ENCODE results near the gene RPL39L.
"Not testable (repeated sequence)": the region's sequence is repeated elsewhere in the genome, so short reads cannot be mapped to it uniquely, and the experiment has no call there.

RPL39L gene

DNA sequence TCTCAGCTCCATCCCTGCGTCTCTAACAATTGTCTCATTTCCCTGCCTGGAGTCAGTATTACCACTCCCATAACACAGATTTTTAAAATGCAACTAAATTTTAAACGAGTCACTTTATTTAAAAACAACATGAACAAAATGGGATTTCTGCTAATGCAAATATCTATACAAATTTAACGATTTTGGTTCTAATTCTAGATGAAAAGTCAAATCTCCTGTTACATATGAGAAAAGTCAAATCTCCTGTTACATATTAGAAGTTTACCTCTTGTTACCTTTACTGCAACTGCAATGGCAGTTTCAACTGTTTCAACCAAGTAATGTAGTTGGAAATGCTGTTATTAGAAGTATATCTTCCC, 578 bp upstream of the RPL39L start:
- DNase-seq (ENCODE audit: low read depth) = no peak

DNA sequence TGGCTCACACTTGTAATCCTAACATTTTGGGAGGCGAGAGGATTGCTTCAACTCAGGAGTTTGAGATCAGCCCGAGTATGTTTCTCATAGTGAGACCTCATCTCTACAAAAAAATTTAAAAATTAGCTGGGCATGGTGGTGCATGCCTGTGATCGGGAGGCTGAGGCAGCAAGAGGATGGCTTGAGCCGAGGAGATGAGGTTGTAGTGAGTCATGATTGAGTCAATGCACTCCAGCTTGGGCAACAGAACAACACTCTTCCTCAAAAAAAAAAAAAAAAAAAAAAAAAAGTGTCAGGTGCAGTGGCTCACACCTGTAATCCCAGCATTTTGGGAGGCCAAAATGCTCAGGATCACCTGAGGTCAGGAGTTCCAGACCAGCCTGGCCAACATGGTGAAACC, 2.4 kb downstream of the RPL39L start:
- no peak for DNase-seq (ENCODE audit: low read depth)

DNA sequence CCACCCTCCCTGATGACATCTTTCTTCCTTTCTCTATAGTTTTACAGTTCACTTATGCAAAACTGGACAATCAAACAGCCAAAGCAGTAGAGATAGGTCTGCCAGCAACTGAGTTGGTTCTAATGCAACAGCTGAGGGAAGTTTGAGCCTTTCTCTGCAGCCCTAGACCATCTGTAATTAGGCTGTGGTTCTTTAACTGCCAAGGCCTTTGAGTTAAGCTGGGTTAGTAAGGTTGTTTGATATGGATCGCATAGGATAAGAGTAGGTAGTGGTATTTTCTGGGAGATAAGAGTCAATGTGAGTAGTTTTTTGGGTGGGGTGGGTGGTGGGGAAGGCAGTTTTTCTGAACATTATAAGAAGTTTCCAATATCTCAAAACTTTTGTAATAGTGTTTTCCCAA, 3.0 kb downstream of the RPL39L start:
- DNase-seq (ENCODE audit: low read depth) = no peak

DNA sequence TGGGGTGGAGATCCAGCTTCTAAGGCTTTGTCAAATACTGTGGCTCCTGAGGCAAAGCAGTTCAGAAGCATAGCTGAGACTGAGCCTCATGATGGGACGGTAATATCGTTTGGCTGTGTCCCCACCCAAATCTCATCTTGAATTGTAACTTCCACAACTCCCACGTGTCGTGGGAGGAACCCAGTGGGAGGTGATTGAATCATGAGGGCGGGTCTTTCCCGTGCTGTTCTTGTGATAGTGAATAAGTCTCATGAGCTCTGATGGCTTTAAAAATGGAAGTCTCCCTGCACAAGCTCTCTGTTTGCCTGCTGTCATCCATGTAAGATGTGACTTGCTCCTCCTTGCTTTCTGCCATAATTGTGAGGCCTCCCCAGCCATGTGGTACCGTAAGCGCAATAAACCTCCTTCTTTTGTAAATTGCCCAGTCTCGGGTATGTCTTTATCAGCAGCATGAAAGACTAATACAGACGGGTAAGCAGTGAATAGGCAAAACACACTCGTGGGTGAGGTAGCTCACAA, 4.1 kb downstream of the RPL39L start:
- not testable (repeated sequence) for DNase-seq (ENCODE audit: low read depth)

DNA sequence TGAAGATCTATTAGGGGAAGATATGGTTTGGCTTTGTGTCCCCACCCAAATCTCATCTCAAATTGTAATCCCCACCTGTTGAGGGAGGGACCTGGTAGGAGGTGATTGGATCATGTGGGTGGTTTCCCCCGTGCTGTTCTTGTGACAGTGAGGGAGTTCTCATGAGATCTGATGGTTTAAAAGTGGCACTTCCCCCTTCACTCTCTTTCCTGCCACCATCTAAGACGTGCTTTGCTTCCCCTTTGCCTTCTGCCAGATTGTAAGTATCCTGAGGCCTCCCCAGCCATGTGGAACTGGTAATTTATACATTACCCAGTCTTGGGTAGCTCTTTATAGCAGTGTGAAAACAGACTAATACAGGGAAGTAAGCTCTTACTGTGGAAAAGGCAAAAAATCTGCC, 6.1 kb downstream of the RPL39L start:
- DNase-seq (ENCODE audit: low read depth) = not testable (repeated sequence)

DNA sequence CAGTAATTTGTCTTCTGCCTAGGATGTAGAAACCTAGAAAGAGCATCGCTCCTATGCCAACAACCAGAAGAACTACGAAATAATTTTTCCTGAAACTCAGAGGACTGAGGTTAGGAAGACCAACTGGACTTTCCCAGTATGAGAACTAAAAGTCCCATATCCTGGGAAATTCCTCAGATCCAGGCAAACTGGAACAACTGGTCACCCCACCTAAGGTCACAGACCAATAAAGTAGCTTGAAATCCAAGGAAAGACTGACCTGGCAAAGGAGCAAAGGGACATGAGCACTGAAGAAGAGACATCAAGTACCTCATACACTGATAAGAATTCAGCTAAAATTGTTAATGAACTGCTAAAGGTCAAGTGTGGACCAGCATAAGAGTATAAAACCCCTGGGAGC, 6.6 kb downstream of the RPL39L start:
- DNase-seq (ENCODE audit: low read depth) = no peak

DNA sequence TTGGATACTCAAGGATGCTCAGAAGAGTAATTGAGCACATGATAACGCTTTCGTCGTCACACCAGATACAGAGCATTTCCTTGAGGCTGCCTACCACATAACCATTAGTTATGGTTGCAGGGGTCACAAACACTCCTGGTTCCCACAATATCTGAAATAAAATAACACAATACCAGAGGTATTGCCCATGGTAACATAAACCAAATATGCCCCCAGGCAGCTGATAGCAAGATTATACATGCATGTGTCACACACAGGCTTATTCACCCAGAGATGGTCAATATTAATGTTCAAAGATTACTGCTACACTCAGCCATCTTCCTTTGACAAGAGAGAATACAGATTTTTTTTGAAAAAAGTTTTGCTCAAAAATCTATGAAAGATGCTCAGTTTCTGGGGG, 7.3 kb downstream of the RPL39L start:
- DNase-seq (ENCODE audit: low read depth) = no peak

DNA sequence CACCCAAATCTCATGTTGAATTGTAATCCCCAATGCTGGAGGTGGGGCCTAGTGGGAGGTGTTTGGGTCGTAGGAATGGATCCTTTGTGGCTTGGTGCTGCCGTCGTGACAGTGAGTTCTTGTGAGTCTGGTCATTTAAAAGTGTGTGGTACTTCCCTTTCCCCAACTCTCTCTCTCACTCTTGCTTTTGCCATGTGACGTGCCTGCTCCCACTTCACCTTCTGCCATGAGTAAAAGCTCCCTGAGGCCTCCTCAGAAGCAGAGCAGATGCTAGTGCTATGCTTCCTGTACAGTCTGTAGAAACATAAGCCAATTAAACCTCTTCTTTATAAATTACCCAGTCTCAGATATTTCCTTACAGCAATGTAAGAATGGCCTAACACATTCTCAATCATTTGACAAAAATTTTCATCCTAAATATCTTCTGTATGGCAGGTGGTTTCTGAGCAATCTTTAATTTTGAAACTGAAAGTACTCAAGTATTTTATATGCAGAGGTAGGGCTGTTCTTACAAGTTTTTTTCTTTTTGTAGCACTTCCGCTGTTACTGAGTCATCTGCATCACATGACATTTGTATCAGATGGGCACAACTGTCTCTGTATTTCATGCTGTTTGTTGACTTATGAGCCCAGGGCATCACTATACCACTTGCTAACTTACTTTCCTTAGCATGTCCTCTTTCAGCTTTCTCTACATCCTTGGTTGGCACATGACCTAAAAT, 8.8 kb downstream of the RPL39L start:
- DNase-seq (ENCODE audit: low read depth) = no peak

DNA sequence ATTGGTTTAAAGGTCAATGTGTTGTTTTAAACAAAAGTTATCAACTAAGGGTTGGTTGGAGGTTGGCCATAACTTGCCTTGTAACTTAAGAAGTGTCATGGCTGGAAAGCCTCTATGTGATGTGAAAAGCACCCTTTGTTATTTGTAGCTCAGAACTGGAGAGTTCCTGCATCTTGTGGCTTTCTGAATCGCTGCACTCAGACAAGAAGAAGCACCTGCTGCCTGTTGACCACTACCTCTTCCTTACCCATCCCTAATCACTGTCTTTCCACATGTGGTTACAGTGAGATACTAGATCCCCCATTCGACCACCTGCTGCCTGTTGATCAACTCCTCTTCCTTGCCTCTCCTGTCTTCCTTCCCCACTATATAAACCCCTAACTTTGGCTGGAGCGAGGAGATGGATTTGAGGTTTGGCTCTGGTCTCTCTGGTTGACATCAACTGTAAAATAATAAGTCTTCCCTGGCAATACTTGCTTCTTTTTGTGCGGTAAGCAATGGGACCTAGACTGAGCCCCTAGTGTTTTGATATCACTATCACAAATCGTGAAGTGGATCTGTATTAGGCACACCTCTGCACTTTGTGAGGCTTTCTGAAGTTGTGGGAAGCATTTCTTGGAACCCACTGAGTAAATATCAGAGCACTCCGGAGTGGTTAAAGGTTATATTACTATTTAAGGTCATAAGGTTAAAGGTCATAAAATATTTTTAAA, 13.8 kb downstream of the RPL39L start:
- DNase-seq (ENCODE audit: low read depth) = no peak

DNA sequence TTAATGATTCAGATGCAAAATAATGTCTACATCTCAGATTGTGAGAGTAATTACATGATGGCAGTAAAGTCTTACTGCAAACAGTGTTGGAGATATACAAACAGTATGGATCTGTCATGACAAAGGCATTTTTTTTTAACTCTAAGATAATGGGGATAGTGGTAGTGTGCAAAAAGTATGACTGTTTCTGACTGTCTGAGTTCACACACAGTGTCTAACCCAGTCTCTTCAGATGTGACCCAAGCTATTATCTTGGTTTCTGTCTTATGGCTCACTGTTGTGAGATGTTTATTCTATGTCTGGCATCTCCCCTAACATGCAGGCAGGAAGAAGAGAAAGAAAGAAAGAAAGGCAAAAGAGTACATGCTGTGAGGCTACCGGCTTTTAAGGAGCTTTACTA, 17.0 kb downstream of the RPL39L start:
- no peak for DNase-seq (ENCODE audit: low read depth)

DNA sequence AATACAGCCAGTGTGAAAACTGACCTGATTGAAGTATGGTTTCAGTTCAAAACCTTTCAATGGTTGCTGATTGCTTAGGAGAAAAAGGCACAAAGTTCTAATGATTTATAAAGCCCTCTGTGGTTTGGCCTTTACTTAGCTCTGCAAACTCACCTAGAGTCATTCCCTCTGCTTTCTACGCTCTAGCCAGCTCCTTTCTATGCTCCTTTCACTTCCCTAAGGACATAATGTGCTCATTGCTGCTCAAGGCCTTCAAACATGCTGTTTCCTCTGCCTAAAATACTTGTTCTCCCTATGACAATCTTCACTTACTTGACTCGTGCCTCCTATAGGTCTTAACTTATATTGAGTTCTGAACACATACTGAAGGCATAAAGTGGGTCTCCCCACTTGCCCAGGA, 19.0 kb downstream of the RPL39L start:
- no peak for DNase-seq (ENCODE audit: low read depth)

DNA sequence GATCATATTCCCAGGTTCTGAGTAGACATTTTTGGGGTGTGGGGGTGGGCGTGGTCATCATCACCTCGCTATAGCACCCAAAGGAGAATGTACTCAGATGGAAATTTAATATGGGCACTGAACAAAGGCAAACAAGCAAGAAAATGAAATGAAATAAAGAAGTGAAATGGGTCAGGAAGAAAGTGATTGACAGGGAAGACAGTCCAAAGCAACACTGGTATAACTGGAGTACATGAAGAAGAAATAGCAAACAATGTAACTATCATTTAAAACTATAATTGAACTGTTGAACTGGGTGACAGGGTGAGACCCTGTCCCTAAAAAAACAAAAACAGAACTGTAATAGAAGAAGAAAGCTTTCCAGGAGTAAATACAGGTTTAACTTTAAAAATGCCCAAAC, 24.8 kb downstream of the RPL39L start:
- DNase-seq (ENCODE audit: low read depth) = no peak

DNA sequence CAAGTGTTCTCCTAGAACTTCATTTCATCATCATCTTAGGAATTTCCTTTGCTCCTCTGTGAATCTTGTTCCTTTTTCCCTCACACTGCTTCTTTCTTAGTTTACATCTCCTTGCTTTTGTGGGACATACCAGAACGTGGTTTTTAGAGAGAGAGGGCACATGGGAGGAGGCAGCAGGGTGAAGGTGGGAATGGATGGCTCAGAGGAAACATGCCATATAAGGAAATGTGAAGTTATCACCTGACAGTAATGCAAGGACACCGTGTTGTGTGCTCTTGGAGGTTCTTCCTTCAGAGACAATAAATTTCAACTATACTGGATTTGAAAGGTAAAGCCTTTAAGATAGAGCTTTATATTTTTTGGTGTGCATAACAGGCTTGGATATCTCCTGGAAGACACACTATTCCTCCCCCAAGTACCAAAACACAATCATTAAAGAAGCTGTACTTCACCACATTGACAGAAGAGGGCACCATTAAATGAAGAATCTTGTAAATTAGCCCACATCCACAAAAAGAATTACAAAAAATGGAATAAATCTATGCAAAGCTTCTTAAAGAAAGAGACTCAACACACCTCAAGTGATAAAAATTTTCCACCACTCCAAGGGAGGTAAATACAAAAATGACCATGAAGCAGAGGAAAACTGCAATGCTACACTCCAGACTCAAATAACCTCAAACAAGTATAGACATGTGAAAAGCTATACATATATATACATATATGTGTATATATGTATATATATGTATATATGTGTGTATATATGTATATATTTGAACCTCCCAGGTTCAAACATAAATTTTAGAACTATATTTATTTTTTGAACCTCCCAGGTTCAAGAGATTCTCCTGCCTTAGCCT, 26.1 kb downstream of the RPL39L start:
- peak; percentile 6 for DNase-seq (ENCODE audit: low read depth)

DNA sequence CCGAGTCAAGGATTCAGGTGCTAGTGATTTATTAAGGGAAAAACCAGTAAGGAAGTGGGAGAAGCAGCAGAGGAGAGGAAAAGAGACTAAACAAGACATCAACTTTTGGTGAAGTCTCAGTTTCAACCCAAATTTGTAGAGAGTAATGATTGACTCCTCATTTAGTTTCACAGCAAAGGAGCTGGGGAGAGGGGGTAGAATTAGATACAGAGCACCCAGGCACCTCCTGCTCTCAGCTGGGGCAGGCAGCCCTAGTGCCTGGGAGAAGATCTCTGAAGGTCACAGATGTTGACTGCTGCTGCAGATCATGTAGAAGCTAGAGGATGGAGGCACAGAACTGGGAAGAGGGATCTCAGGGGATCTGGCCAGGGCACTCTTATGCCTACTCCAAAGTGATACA, 29.1 kb downstream of the RPL39L start:
- no peak for DNase-seq (ENCODE audit: low read depth)

DNA sequence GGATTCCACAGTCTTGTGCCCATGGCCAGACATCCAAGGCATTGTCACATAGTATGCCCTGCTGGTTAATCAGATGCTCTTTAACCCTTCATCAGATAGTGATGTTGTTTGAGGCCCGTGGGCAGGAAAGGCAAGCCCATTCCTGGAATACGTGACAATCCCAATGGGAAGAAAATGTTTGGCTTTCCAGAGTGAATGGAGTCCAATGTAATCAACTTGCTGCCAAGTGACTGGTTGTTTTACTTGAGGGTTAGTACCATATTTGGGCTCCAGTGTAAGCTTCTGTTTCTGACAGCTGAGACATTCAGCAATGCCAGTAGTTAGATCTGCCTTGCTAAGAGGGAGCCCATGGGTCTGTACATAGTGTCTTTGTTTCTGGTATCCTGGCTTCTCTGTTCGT, 31.3 kb downstream of the RPL39L start:
- no peak for DNase-seq (ENCODE audit: low read depth)

DNA sequence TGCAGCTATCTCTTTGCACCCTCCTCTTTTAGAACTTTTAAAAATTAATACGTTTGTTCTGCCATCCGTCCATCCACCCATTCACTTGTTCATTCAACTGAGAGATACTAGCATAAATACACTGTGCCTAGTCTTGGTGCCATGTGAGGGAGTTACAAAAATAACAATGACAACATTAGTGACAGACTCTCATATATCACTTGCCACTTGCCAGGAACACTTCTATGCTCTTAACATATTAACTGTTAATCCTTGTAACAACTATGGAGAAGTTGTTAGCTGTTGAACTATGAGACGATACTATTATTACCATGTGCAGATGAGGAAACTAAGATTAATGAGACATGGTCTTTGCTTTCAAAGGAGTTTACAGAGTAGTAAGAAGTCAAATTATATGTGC, 33.6 kb downstream of the RPL39L start:
- no peak for DNase-seq (ENCODE audit: low read depth)

DNA sequence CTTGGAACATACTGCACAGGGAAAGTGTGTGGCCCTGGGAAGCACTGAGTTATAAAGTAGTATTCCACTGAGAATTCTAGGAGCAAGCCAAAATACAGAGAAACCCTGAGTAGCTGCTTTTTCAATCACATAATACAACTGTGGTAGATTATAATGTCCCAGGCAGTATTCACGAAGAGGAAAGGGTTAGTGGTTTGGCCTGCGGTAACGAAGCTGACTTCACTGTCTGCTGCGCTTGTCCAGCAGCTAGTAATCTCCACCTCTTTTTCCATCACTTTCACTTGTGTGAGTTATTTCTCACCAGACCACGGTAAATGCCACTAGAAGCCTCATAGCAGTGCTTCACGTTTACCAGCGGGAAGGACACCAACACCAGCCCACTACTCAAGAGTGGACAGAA, 34.4 kb downstream of the RPL39L start:
- DNase-seq (ENCODE audit: low read depth) = no peak

DNA sequence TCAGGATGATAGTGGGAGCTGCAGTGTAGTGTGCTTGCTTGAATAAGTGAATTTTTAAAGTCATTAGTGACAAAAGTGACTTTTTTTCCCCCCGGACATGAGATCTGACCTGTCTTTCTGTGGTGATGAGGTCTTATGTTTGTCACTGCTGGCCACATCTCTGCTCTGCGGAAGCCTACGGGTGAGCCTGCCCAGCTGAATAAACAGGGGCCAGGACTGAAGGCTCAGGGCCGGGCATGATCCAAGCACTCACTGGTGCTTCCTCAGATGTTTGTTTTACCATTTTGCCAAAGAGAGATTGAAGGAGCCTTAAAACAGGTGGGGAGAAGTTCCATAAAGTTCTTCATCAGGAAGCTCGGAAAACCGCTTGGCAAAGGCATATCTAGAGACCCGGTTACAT, 35.0 kb downstream of the RPL39L start:
- no peak for DNase-seq (ENCODE audit: low read depth)

DNA sequence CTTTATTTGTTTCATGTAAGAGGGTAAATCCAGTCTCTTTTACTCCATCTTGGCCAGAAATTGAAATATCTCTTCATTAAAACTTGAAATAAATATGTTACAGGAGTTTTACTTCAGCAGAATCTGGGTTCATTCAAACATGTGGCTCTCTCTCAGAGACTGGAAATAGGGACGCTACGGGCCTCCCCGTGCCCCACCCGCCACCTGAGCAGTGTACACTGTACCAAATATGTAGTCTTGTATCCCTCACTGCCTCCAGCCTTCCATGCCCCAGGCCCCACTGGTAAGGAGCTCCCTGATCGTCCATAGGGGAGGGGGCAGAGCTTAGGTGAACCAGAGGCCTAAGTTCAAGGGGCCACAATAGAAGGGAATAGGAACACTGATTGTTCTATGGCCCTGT, 36.0 kb downstream of the RPL39L start:
- DNase-seq (ENCODE audit: low read depth) = no peak

DNA sequence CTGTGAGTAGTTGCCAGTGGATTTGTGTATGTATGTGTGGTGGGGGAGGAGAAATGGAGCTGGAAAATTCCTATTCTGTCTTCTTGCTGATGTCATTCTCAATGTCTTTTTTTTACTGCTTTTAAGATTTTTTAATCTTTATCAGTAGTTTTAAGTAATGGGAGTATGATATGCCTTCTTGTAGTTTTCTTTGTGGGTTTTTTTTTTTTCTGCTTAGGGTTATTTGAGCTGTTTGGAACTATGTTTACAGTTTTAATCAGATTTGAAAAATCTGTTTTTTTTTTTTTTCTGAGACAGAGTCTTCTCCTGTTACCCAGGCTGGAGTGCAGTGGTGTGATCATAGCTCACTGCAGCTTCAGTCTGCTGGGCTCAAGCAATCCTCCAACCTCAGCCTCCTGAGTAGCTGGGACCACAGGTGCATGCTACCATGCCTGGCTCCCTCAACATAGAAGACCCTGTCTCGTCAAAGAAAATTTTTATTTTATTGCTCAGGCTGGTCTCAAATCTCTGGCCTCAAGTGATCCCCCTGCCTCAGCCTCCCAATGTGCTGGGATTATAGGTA, 37.1 kb downstream of the RPL39L start:
- DNase-seq (ENCODE audit: low read depth) = no peak

DNA sequence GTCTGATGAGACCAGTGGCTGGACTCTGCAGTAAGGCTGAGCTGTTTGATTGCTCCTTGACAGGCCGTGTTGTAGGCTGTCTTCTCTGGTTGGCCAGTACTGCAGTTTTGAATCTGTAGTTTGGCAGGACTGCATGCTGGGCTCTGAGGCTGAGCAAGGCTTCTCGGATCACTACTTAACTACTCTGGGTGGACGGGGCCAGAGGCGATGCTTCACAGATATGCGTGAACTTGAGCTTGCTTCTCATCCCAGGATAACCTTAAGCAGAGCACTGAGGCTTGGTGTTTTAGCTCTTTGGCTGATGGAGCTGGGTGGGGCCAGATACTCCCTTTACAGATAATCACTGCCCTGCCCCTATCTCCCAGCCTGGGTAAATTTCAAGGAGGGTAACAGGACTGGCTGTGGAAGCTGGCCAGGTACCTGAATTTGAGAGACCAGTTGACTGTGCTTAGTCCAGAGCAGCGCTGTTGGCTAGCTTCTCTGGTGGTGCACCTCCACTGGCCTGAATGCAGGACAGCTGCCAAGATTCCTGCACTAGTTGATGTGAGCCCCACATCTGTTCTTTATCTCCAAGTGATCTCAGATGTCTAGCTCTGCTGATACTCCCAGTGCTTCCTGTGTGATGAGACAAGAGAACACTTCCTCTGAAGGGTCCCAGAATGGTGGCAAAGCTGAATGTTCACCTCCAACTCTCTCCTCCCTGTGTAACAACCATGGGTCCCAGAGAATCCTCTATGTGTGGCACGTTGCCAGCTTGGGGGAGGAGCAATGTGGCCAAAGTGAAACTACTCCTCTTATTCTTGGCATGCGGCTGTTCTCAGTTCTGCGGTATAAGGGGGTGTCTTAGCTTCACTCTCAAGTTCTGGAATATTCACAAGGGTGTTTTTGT, 37.9 kb downstream of the RPL39L start:
- DNase-seq (ENCODE audit: low read depth) = peak; percentile 9
